HS-27A (cell line): Measurements from ENCODE around the gene APOM.

Experiments used
- DNase-seq: peaks from one replicate; pipeline ENCODE4 v3.0.0-alpha.2; 2012; ENCODE audit warnings: low read depth, missing footprints

The APOM gene

DNA sequence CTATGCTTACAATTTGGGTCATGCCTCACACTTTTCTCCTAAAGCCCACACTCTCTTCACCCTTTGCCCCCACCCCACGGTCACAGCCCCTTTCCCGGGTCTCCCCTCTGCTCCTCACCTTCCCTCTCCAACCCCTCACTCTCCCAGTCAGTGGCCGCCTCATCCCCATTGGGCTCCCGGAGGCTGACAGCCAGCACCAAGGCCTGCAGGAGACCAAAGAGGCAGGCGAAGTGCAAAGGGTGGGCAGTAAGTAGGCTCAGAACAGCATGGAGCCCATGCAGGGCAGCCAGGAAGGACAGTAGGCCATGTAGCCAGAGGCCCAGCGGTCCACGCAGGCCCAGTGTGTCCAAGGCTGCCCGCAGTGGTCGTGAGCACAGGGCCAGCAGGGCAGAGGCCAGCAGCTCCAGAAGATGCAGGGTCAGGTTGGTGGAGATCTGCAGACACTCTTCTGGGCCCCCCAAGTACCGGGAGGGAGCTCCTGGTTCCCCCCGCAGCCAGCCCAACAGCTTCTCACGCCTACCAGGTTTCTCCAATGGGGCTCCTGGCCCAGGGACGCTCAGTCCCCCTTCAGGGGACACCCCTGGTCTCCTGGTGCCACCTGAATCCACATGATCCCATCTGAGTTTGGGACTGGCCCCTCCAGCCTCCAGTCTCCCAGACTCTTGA, 3.4 kb downstream of the APOM start:
- DNase-seq, result no peak

DNA sequence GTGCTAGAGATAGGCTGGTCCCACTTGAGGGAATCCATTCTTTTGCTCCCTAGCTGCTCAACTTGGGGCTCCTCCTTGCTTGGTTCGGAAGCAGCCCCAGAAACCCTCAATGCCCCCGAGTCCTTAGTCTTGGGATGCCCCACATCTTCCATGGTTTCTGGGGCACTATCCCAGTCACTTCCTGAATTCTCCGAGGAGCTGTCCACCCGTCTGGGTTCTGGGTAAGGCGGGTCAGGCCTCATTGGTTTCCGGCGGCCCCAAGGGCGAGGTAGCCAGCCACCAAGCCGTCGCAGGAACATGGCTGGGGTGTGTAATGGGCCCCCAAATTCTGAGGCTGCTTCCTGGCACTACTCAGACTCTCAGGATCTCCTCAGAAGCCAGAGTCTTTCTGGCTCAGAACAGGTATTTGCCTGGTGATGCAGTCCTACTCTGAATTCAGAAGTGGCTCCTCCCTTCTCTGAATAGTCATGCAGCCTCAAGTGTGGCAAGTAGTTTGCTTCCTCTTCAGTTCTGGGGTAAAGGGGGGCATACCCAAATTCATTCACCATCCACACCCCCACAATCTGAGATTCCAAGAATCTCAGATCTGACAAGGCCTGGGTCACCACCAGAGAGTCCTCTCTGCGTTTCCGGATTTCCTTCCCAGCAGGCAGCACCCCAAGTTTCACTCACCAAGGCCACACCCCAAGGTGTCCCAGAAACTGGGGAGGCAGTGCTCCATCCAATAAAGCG, 4.1 kb downstream of the APOM start:
- DNase-seq, result no peak

DNA sequence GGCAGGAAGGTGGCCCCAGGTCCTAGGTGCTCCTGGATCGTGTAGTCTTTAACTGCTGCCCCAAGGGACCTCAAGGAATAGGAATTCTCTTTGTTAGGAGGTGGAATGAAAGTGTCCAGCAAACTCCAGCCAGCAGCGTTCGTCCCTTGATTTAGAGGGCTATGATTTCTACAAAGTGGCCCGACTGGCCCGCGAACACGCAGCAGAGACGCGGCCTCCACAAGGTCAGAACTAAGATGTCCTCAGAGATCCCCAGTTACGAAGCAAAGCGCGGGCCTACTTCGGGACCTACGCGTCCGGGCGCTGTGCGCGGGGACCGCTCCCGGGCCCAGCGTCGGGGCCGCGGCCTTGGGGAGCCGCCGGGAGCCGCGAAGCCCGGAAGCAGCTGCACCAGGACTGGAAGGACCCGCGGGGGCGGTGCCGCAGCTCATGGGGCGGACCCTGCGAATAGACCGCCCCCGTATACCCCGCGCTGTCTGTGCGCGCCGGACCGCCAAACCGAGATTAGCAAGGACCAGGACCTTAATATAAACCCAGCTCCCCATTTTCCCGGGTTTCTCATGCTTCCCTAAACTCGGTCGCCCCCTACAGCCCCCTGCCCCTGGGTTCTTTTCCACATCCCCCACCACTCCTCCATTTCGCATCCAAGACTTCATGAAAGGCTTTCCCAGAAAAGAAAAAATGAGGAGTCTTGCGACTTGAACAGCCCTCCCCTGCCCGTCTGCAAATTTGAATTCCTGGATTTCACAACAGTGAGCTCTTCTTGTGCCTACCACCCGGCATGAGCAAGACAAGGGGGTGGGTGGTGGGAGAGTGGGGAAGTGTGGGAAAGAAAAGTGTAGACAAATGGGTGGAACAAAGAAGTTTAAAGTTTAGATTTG, 4.9 kb downstream of the APOM start, which contains the start of gene C6orf47:
TSS of gene C6orf47 (minus strand) at position 398 of the 881 bp plus-strand sequence. CDS start 831 bp downstream, outside the sequence.
- no peak for DNase-seq

DNA sequence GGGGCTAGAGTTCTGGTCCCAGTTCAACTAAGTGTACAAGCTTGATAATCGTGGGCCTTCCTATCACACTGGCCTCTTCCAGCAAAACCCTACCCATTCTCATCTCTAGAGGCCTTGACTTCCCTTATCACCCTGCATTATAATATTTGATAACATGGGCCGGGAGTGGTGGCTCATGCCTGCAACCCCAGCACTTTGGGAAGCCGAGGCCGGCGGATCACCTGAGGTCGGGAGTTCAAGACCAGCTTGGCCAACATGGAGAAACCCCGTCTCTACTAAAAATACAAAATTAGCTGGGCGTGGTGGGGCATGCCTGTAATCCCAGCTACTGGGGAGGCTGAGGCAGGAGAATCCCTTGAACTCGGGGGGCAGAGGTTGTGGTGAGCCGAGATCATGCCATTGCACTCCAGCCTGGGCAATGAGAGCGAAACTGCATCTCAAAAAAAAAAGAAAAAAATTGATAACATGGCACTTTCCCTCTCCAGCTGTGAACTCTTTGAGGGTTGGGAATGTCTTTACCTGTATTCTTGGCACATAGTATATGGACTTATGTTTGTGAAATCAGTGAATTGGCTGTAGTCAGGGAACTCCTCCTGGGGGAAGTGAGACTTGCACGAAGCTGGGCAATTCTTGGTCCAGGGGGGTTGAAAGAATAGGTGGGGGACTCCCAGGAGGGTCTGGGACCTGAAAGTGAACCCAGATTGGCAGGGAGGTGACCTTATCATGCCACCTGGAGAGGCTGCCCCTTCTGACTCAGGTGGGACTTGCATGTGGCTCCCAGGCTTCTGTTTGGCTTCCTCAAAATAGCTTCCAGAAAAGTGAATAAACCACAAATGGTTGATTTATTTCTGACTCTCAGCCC, 5.8 kb downstream of the APOM start:
- DNase-seq, result no peak

DNA sequence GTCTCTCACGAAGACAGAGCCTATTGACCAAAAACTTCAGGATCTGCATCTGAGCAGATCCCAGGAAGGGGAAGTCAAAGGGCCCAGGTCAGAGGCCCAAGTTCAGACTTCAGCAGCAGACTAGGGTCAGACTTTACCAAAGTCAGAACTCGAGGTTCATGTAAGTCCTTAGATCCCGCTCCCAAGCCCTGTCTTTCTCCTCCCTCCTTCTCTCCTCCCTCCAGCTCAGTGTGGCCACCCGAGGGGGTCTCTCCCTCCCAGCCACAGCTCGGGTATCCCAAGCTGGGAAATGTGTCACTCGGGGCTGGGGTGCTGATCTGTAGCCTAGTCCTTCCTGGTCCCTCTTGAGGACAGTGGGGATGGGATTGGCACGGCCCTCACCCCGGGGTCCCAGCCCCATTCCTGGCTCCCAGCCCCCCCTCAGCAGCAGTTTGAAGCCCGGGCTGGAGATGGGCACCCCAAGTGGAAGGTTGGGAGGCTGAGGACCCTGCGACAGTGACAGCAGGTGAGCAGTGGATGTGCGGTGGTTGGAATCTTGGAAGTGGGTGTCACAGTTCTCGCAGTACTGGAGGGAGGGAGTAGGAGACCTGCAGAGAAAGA, 6.5 kb downstream of the APOM start:
- DNase-seq, result no peak

DNA sequence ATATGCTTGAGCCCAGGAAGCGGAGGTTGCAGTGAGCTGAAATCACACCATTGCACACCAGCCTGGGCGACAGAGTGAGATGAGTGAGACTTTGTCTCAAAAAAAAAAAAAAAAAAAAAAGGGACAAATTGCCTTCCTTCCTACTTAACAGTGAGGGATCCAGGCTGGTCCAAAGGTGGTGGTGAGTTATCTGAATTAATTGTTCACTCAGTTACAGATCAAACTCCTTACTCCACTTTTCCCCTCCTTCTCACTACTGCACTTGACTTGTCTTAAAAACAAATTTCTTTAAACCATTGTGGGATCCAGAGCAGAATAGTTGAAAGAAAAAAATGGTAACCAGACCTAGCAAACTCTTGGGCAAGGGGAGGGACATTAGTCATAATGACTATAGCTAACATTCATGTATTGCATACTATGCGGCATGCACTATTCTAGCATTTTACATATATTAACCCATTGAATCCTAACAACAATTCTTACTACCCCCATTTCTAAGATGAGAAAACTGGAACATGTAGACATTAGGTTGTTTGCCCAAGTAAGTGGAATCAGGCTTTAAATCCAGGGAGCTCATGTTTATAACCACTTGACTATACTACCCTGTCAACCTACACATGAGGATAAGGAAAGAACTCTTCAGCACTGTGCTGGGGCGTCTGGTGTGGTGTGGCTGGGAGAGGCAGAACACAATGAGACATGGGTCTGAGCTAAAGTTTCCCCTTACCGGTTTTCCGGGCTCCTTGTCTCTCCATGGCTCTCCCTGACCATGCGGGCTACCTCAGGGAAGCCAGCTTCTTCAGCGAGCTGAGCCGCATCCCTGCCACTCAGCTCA, 7.6 kb downstream of the APOM start:
- no peak for DNase-seq

DNA sequence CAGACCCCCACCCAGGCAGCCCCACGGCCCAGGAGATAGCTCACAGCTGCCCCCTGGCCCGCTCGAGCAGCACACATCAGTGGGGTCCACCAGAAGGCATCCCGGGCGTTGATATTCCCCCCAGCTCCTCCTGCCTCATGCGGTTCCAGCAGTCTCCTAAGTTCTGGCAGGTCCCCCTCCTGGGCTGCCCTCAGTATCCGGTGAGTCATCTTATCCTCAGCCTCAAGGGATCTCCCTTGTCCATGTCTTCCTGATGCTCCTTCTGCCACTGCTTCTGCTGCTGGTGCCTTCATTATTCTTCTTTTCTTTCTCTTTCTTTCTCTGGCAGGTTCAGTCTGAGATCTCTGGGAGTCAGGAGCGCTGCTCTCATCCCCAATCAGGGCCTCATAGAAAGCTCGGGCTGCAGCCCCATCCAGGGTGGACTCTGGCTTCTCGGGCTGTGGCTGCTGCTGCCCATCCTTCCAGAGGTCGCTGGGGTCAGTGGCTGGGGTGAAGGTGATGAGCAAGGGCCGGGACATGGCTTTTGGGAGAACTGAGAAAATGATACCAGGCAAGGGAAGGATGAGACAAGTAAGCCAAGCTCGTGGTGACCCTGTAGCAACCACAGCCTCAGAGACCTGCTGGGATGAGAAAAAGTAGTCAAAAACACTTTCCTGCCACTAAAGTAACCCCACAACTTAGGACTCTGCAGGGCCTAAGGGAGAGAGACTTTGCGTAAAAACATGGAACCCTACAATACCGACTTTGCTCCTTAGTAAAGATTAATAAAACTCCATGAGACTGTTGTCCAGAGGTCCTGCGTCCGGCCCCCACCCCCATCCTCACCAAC, 8.5 kb downstream of the APOM start:
- DNase-seq, result no peak

DNA sequence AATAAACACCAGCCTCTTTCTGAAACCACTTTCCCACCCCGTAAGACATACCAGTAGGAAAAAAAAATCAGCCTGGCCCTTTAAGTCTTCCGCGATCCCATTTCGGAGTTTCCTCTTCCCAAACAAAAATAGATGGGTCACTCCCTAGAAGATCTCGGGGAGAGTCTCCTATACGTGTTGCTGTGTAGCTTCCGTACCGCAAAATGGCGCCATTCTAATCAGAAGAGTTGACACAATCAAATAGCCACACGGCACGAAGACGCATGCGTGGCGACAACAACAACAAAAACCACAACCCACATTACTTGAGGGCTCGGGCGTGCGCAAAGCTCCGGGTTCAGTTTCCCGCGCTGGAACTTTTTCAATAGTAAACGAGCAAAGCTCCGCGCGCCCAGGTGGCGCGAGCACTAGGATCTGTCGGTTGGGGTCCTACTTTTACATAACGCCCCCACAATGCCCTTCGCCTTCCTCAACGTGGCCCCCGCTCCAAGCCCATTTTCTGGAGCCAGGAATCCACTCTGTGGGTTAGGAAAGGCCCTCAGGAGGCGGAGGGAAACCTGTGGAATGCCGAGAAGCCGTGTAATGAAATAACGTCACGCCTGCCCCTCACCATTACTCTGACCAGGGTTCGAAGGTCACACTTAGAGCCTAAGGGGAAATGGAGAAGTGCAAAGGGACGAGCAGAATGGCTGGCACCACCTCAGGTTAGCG, 9.3 kb downstream of the APOM start, which contains the start of gene GPANK1:
TSS of gene GPANK1 (minus strand) at position 208 of the 711 bp plus-strand sequence. CDS start 519 bp downstream, outside the sequence.
- DNase-seq, result peak; percentile 94

DNA sequence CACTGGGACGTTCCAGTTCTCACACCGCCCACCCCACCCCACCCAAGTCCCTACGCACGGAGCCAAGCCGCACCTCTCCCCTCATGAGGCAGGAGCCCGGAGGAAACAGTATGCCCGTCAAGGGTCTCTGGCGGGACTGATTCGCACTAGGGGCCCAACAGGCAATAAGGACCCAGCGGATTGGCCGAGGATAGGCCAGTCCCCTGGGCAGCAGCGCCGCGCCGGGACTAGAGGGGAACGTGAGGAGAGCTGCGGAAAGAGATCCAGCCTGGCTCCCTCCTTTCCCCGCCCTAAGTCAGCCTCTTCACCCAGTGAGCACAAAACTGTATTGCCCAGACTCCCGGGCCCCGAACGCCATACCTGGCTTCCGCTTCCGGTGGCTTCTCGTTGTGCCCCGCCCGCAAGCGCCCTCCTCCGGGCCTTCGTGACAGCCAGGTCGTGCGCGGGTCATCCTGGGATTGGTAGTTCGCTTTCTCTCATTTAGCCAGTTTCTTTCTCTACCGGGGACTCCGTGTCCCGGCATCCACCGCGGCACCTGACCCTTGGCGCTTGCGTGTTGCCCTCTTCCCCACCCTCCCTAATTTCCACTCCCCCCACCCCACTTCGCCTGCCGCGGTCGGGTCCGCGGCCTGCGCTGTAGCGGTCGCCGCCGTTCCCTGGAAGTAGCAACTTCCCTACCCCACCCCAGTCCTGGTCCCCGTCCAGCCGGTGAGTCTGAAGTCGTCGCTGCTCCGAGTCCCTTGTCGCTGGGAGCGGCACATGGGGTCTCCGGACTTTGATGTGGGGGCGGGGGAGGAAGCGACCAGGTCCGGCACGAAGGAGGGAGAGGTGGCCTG, 10.0 kb downstream of the APOM start, which contains the start of gene CSNK2B:
TSS of gene CSNK2B (plus strand) at position 580 of the 836 bp plus-strand sequence. CDS start 752 bp downstream, outside the sequence.
- DNase-seq, result peak; percentile 95

DNA sequence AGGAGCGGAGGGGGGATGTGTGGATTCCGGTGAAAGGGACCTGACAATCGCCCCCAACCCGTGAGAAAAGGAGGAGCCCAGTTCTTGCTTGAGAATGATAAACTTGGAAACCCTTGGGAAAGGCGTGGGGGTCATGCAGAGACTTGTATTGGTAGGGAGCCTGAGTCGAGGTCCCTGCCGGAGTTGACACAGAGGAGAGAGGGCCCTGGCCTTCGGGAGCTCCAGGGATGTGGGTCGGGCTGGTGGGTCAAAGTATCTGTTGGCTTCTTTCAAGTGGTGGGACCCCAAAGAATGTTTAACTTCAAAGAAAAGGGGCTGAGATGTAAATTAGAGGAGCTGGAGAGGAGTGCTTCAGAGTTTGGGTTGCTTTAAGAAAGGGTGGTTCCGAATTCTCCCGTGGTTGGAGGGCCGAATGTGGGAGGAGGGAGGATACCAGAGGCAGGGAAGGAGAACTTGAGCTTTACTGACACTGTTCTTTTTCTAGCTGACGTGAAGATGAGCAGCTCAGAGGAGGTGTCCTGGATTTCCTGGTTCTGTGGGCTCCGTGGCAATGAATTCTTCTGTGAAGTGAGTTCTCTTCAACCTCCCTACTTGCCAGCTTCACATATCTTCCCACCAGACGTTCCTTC, 10.8 kb downstream of the APOM start:
- no peak for DNase-seq

DNA sequence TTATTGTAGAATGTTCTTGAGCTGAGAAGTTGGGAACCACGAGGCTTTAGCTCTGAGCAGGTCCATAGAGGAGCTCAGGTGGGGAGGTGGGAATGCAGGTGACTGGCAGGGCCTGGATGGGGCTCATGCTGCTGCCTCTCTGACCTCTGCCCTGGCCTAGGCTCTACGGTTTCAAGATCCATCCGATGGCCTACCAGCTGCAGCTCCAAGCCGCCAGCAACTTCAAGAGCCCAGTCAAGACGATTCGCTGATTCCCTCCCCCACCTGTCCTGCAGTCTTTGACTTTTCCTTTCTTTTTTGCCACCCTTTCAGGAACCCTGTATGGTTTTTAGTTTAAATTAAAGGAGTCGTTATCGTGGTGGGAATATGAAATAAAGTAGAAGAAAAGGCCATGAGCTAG, 14.0 kb downstream of the APOM start, which contains the start of gene LY6G5B:
TSS of gene LY6G5B (plus strand) at position 301 of the 400 bp plus-strand sequence. CDS start 975 bp downstream, outside the sequence.
- DNase-seq, result no peak

DNA sequence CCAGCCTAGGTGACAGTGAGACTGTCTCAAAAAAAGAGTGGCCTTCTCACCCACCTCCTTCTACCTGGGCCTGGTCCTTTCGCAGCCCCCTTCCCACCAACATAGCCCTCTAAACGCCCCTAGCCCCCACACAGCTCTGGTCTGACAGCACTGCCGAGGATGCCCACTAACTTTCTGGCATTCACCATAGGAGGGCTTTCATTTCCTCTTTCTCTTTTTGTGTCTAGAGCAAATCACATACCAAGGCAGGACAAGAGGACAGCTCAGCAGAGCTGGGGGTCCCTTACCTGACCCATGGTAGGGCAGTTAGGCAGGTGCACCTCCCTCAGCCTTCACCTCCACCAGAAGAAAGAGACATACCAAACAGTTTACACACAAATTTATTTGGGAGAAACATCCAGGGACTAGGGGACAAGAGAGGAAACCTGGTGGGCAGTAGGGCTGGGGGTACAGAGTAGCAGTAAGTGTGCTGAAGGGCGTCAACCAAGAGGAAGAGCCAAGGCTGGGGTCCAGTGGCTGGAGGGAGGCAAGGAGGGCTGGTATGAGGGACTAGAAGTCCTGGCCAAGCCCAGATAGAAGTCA, 20.7 kb downstream of the APOM start:
- no peak for DNase-seq

DNA sequence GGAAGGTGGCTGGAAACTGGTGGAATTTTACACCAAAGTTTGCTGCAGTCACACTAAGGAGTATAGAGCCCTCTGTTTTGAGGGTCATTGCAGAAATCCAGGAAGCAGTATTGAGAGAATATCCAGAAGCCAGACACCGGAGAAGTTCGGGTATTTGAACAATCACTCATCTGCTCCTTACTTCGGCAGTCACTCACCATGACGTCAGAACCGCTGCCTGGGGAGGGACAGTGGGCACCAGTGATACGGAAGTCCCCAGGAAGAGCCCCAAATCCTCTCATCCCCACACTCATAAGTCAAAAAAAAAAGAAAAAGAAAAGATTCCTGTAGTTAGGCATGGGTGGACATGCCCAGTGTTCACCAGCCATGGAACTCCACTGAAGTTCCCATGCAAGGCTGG, 21.2 kb downstream of the APOM start:
- DNase-seq, result no peak

DNA sequence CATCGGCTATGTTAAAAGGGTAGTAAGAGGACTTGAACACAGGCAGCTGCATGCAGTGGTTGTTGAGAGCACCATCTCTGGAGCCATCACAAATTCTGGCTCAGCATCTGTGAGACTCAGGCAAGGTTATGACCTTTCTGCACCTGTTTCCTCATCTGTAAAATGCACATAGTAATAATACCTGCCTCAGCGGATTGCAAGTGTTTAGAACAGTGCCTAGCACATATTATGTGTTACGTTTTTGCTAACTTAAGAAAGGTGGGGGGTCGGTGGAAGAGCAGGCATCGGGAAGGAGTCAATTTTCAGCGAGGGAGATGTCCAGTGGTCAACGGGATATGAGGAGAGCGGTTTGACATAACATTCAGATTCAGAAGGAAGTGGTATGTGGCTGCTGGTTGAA, 22.3 kb downstream of the APOM start:
- no peak for DNase-seq

DNA sequence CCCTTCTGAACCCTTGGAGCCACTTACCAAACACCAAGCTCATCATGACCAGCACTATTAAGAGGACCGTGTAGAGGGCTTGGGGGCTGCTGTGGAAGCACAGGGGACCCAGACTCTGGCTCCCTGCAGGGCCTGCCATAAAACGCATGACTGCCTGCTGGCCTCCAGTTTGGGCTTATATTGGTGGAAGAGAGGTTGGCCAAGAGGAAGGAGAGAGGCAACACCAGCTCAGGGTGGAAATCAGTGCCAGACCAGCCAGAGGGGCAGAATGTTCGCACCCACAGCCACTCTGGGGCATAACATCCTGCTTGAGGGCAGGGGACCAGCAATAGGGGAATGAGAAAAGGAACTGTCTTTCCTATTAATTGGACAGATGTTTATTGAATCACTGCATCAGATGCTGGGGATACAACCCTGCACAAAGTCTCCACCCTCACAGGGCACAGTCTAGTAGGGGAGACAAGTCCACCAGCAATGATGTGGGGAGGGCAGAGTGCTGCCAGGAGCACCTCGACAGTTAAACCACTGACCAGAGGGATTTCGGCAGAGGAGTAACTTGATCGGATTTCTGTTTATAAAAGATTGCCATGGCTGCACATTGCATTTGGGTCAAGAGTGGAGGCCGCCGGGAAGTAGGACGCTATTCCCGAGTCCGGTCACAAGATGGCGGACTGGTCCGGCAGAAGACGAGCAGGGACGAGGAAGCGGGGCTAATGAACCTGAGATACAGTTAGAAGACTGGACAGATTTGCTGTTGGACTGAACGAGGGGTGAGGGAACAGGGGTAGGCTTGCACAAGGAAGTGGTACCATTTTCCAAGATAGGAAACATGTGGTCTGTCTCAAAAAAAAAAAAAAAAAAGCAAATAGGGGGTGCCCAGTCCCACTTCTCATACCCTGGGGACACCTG, 24.8 kb downstream of the APOM start, which contains the start of gene LY6G5C:
TSS of gene LY6G5C (minus strand) at position 842 of the 909 bp plus-strand sequence. CDS start at position 148, 694 bp downstream.
- peak; percentile 69 for DNase-seq
